ENCODE data around the gene CT55. TPM values are rescaled to one million over a fixed set of nuclear protein-coding genes. Genes with fewer than 3 reads are reported as not detected.
"Not testable (repeated sequence)": the region's sequence is repeated elsewhere in the genome, so short reads cannot be mapped to it uniquely, and the experiment has no call there.

The CT55 gene
- total and polyA plus RNA-seq, 8 donors, result not detected

DNA sequence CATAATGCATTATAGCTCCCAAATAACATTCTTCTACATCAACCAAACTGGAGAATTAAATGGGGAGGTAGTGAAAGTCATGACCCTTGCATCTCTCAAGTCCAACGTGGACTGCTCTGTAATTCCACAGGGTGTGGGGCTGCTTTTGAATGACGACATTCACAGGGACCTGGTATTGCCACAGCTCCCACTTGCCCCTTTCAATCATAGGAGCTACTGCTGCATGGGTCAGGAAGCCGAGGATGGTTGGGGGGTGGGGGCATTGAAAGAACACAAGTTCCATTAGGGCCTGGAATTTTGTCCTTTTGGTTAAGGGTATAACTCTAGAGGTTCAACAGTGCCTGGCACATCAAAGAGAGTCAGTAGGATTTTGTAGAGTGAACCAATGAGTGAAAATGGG is 7.4 kb upstream of the CT55 start:
- no peaks in the 10 kb centered on the region for H3K36me3 ChIP-seq
- no peaks in the 10 kb centered on the region for H3K4me1 ChIP-seq
- no peak overlapping the region for H3K4me3 ChIP-seq
- intact Hi-C loops (cut with DNase I; ENCODE audit: low total_unique reads), result no loop called here
- TF ChIP-seq POLR2A (IDR thresholded peaks at IDR 0.05), result no peak
- TF ChIP-seq, protein P1, sequence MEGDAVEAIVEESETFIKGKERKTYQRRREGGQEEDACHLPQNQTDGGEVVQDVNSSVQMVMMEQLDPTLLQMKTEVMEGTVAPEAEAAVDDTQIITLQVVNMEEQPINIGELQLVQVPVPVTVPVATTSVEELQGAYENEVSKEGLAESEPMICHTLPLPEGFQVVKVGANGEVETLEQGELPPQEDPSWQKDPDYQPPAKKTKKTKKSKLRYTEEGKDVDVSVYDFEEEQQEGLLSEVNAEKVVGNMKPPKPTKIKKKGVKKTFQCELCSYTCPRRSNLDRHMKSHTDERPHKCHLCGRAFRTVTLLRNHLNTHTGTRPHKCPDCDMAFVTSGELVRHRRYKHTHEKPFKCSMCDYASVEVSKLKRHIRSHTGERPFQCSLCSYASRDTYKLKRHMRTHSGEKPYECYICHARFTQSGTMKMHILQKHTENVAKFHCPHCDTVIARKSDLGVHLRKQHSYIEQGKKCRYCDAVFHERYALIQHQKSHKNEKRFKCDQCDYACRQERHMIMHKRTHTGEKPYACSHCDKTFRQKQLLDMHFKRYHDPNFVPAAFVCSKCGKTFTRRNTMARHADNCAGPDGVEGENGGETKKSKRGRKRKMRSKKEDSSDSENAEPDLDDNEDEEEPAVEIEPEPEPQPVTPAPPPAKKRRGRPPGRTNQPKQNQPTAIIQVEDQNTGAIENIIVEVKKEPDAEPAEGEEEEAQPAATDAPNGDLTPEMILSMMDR (IDR thresholded peaks at IDR 0.05), result no peak
- no peak for TF ChIP-seq EP300 (IDR thresholded peaks at IDR 0.05)
- TF ChIP-seq POLR2AphosphoS5 (IDR thresholded peaks at IDR 0.05), result no peak
- WGBS, 5 donors, result 33 to 76% (median 62%) methylated on average over 1 to 3 of the region's 3 CpGs
- H3K27ac ChIP-seq, result no peak overlapping the region
- H3K27me3 ChIP-seq, result peaks cover 0 to 7% (median 0%) of the 10 kb centered on the region in 3 donors
- no peak for DNase-seq
- H3K9me3 ChIP-seq, result no peaks in the 10 kb centered on the region

DNA sequence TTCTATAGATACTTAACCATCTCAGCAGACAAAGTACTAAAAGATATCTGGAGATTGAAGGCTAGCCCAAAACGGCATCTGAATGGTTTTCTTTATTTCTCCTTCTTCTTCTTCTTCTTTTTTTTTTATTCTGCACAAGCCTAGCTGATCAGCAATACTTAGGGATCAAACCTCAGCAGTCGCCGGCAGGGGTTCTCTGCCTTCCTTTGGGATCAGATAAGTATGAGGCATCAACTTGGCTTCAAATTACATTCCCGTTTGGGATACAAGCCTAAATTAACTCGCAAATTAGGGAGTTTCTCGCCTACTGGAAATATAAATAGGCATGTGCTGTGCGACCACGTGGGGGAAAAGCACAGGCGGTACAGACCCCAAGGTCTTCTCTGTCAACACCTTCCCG is 730 bp downstream of the CT55 start:
- intact Hi-C loops (cut with DNase I; ENCODE audit: low total_unique reads), result no loop called here
- WGBS, 5 donors, result 78 to 92% (median 89%) methylated on average over 6 to 10 of the region's 10 CpGs
- H3K4me1 ChIP-seq, result no peaks in the 10 kb centered on the region
- TF ChIP-seq POLR2AphosphoS5 (IDR thresholded peaks at IDR 0.05), result no peak
- no peak for TF ChIP-seq EP300 (IDR thresholded peaks at IDR 0.05)
- TF ChIP-seq, protein P1 (IDR thresholded peaks at IDR 0.05), result no peak
- TF ChIP-seq POLR2A (IDR thresholded peaks at IDR 0.05), result no peak
- DNase-seq, result no peak
- H3K4me3 ChIP-seq, result no peak overlapping the region
- no peaks in the 10 kb centered on the region for H3K27me3 ChIP-seq
- H3K27ac ChIP-seq, result no peak overlapping the region
- H3K9me3 ChIP-seq, result no peaks in the 10 kb centered on the region
- H3K36me3 ChIP-seq, result no peaks in the 10 kb centered on the region

- intact Hi-C loops (cut with DNase I; ENCODE audit: low total_unique reads); H3K27me3 ChIP-seq; H3K36me3 ChIP-seq; H3K4me1 ChIP-seq; H3K27ac ChIP-seq; DNase-seq; H3K4me3 ChIP-seq; H3K9me3 ChIP-seq: not testable (repeated sequence)
- WGBS, 5 donors, result 48 to 71% (median 58%) methylated on average over 3 of the region's 3 CpGs
These were observed 1.7 kb downstream of the CT55 start for GRCh38 chrX:135169534-135169933.

- H3K27me3 ChIP-seq, result no peaks in the 10 kb centered on the region
- no peaks in the 10 kb centered on the region for H3K36me3 ChIP-seq
- DNase-seq, result no peak
- H3K4me3 ChIP-seq, result no peak overlapping the region
- H3K27ac ChIP-seq, result no peak overlapping the region
- WGBS, 5 donors, result 29 to 56% (median 35%) methylated on average over 3 of the region's 3 CpGs
- intact Hi-C loops (cut with DNase I; ENCODE audit: low total_unique reads), result no loop called here
- H3K9me3 ChIP-seq, result no peaks in the 10 kb centered on the region
- no peaks in the 10 kb centered on the region for H3K4me1 ChIP-seq
- TF ChIP-seq POLR2AphosphoS5 (IDR thresholded peaks at IDR 0.05) (no peak), EP300 (IDR thresholded peaks at IDR 0.05) (no peak), POLR2A (IDR thresholded peaks at IDR 0.05) (no peak)
- TF ChIP-seq, protein P1 (IDR thresholded peaks at IDR 0.05), result no peak
These were observed 2.7 kb downstream of the CT55 start for GRCh38 chrX:135168486-135168885.

DNA sequence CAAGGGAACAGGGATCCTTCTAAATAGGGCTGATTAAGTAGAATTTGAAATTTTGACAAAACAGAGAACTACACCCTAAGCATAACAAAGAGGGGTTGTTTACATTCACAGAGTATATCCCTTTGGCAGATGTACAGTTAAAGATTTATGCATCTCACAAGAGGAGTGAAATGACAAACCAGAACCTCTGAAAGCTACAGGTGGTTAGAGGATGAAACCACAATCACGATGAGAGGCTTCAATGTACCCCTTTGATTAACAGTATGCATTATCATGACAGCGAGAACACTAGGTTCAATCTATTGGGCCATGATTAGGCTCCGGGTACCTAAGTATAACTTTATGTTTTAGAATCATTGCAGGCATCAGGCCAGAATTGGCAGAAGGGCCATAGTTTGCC is 16.5 kb downstream of the CT55 start:
- H3K4me1 ChIP-seq; H3K4me3 ChIP-seq; intact Hi-C loops (cut with DNase I; ENCODE audit: low total_unique reads); H3K27ac ChIP-seq; H3K36me3 ChIP-seq; H3K9me3 ChIP-seq; DNase-seq; H3K27me3 ChIP-seq: not testable (repeated sequence)
- WGBS, 5 donors, result no CpG with 5 or more reads among the region's 3 CpGs

DNA sequence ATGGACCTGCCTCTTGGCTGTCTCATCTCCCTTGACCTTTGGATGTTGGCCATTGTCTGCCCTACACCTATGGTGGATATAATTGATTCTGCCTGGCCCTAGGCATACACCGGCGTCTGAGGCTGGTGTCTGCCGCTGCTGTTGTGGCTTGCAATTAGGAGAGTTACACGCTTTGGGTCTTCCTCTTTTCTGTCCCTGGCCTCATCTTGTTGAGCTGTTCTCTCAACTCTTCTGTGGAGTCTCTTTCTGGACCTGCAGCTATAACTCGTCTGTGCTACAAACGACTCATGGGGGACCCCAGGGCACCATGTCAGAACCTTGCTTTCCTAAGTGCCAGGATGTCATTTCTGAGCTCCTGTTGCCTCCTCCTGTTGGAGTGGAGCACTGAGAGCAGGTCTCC is 45.1 kb downstream of the CT55 start:
- DNase-seq; H3K36me3 ChIP-seq; H3K4me1 ChIP-seq; H3K27ac ChIP-seq; H3K9me3 ChIP-seq; H3K27me3 ChIP-seq; H3K4me3 ChIP-seq; intact Hi-C loops (cut with DNase I; ENCODE audit: low total_unique reads): not testable (repeated sequence)
- WGBS, 5 donors, result no CpG with 5 or more reads among the region's 6 CpGs

- H3K4me1 ChIP-seq; H3K27ac ChIP-seq; H3K36me3 ChIP-seq; H3K4me3 ChIP-seq; H3K27me3 ChIP-seq; intact Hi-C loops (cut with DNase I; ENCODE audit: low total_unique reads); H3K9me3 ChIP-seq; DNase-seq: not testable (repeated sequence)
- no CpG with 5 or more reads among the region's 1 CpG for WGBS, 5 donors
These were observed 51.1 kb downstream of the CT55 start, which contains the start of gene ETDB for GRCh38 chrX:135120056-135120576. TSS of gene ETDB (minus strand) at chrX:135120526. CDS start at chrX:135119261, 1,265 bp downstream.

DNA sequence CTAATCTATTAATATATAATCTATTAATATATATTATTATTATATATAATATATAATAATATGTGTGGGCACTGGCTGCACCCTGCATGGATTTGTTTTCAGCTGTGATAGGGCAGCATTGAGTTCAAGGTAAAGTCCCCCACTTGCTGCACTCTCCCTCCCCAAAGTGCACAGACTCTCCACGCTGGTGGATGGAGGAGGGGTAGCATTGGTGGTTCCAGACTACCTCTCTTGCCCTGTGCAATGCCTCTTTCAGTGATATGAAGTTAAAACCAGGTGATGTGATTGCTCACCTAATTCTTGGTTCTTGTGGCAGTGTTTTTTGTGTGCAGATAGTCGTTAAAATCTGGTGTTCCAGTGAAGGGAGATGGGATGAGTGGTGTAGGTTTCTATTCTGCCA is 55.1 kb downstream of the CT55 start:
- 14 to 70% methylated on average over 1 of the region's 2 CpGs; no CpG with 5 or more reads in 3 of the 5 donors for WGBS, 5 donors
- H3K27ac ChIP-seq; DNase-seq; intact Hi-C loops (cut with DNase I; ENCODE audit: low total_unique reads); H3K27me3 ChIP-seq; H3K4me3 ChIP-seq; H3K9me3 ChIP-seq; H3K36me3 ChIP-seq; H3K4me1 ChIP-seq: not testable (repeated sequence)
